Peyer's patch (tissue), 4 donors: Measurements from ENCODE around the gene PLOD2. TPM values are rescaled to one million over a fixed set of nuclear protein-coding genes. Genes with fewer than 3 reads are reported as not detected.

Experiments
- DNase-seq, 3 donors: peaks; one replicate each; pipeline ENCODE4 v3.0.0-alpha.2; 2017 to 2019
- H3K27ac ChIP-seq, 4 donors: fragments of 200-600 bp; sonication (generic); one replicate each; pipeline ENCODE4 v1.5.1; 2016 to 2019
- H3K27me3 ChIP-seq, 2 donors: fragments of 200-600 bp; sonication (generic); one replicate each; pipeline ENCODE4 v1.5.1; 2019
- H3K36me3 ChIP-seq, 3 donors: fragments of 200-600 bp; sonication (generic); one replicate each; pipeline ENCODE4 v1.5.1; 2016 to 2019
- H3K4me1 ChIP-seq, 4 donors: fragments of 200-600 bp; sonication (generic); one replicate each; pipeline ENCODE4 v1.5.1; 2016 to 2019
- H3K4me3 ChIP-seq, 4 donors: fragments of 200-600 bp; sonication (generic); 1 replicate in 3 of 4; 2 replicates in 1 of 4; pipeline ENCODE4 v1.5.1; 2016 to 2019; ENCODE audit warnings: mild to moderate bottlenecking in 1 of 4
- H3K9me3 ChIP-seq, 4 donors: fragments of 200-600 bp; sonication (generic); one replicate each; pipeline ENCODE4 v1.5.1; 2016 to 2019; ENCODE audit warnings: mild to moderate bottlenecking in 1 of 4
- POLR2A ChIP-seq, 2 donors: fragments of 450-650 bp; IDR thresholded peaks; one replicate each; pipeline ENCODE4 v1.5.1; 2017; ENCODE audit warnings: antibody characterized with exemption in 2 of 2, mild to moderate bottlenecking in 2 of 2, moderate library complexity in 2 of 2
- total RNA-seq, 4 donors: library from RNA; depleted of rRNA; stranded (reverse); fragments of >200 nt; gene quantifications; one replicate each; pipeline ENCODE4 v1.1.0, GENCODE V29; 2016
- TF ChIP-seq, protein P1 (sequence below), 6 experiments: fragments of 450-650 bp in 4 of 6; fragments of 200-600 bp in 2 of 6; sonication (generic) in 1 of 6; IDR thresholded peaks; one replicate each; pipeline ENCODE4 v1.5.1; 2017 to 2019; ENCODE audit warnings: antibody characterized with exemption in 6 of 6, mild to moderate bottlenecking in 3 of 6, moderate library complexity in 1 of 6

Gene PLOD2
- total RNA-seq, 4 donors from 2014 or later: 9.9 to 78.8 (median 56.0) TPM

DNA sequence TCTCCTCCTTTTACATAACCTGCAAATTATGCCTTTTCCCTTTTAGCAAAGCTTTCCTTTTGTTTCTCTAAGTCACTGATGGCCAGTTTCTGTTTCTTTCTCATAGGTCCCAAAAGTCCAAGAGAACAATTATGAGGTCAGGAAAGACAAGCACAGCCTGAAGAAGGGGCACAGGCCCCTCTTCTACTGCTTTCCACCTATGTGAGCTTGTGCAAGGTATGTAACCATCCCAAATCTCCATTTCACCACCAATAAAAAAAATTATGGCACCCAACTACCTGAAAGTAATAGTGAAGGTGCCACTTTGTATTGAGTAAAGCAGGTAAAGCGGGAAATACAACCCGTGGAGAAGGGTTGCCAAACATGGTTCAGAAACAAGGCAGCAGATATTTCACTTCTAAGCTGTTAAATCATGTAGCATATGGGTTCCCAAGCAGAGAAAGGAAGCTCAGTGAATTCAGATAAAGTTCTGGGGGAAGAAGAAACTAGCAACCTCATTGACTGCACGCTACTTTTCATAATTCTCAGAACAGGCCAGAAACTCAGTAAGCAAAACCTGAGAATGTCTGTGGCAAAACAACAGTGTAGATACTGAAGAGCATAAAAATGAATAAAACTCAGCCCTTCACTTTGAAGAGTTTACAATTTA lies 4.2 kb downstream of the PLOD2 start:
- peak overlapping the region in 3 of 4 donors; percentile 49 to 71 (median 69) for H3K27ac ChIP-seq
- DNase-seq: no peak
- no peaks in the 10 kb centered on the region for H3K9me3 ChIP-seq
- H3K4me1 ChIP-seq: peaks cover 0 to 25% (median 3%) of the 10 kb centered on the region in 4 donors
- no peaks in the 10 kb centered on the region for H3K36me3 ChIP-seq
- H3K4me3 ChIP-seq: peak overlapping the region in 2 of 4 donors; percentile 28 to 44
- H3K27me3 ChIP-seq: no peaks in the 10 kb centered on the region
- TF ChIP-seq, protein P1, sequence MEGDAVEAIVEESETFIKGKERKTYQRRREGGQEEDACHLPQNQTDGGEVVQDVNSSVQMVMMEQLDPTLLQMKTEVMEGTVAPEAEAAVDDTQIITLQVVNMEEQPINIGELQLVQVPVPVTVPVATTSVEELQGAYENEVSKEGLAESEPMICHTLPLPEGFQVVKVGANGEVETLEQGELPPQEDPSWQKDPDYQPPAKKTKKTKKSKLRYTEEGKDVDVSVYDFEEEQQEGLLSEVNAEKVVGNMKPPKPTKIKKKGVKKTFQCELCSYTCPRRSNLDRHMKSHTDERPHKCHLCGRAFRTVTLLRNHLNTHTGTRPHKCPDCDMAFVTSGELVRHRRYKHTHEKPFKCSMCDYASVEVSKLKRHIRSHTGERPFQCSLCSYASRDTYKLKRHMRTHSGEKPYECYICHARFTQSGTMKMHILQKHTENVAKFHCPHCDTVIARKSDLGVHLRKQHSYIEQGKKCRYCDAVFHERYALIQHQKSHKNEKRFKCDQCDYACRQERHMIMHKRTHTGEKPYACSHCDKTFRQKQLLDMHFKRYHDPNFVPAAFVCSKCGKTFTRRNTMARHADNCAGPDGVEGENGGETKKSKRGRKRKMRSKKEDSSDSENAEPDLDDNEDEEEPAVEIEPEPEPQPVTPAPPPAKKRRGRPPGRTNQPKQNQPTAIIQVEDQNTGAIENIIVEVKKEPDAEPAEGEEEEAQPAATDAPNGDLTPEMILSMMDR (IDR thresholded peaks at IDR 0.05): no peak
- no peak for TF ChIP-seq POLR2A (IDR thresholded peaks at IDR 0.05)

GRCh38 chr3:146156095-146156494 lies 4.9 kb downstream of the PLOD2 start:
- peak overlapping the region; percentile 3 to 71 (median 59) for H3K27ac ChIP-seq
- DNase-seq: no peak
- TF ChIP-seq, protein P1 (IDR thresholded peaks at IDR 0.05): no peak
- no peak for TF ChIP-seq POLR2A (IDR thresholded peaks at IDR 0.05)
- no peaks in the 10 kb centered on the region for H3K36me3 ChIP-seq
- no peaks in the 10 kb centered on the region for H3K27me3 ChIP-seq
- H3K9me3 ChIP-seq: no peaks in the 10 kb centered on the region
- H3K4me3 ChIP-seq: peak overlapping the region in 3 of 4 donors; percentile 1 to 44 (median 28)
- peaks cover 0 to 25% (median 2%) of the 10 kb centered on the region in 4 donors for H3K4me1 ChIP-seq

DNA sequence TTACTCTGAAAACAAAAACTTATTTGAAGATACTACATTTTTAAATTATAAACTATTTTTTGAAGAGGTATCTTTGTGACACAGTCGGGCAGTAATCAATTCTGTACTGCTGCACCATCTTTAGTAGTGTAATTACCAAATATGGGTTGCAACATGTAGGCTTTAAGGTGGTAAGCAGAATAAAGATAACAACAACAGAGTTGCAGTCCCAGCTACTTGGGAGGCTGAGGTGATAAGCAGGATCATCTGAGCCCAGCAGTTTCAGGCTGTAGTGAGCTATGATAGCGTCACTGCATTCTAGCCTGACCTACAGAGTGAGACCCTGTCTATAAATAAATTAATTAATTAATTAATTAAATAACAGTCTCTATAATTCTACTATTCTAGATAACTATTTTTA lies 6.0 kb downstream of the PLOD2 start:
- Histone ChIP-seq H3K36me3 (no peaks in the 10 kb centered on the region), H3K4me3 (peak overlapping the region in 2 of 4 donors; percentile 0 to 25), H3K27me3 (no peaks in the 10 kb centered on the region), H3K27ac (peak overlapping the region in 2 of 4 donors; percentile 29 to 44), H3K9me3 (no peaks in the 10 kb centered on the region), H3K4me1 (peaks cover 0 to 25% (median 0%) of the 10 kb centered on the region in 4 donors)
- DNase-seq: no peak
- TF ChIP-seq, protein P1 (IDR thresholded peaks at IDR 0.05): no peak
- no peak for TF ChIP-seq POLR2A (IDR thresholded peaks at IDR 0.05)

DNA sequence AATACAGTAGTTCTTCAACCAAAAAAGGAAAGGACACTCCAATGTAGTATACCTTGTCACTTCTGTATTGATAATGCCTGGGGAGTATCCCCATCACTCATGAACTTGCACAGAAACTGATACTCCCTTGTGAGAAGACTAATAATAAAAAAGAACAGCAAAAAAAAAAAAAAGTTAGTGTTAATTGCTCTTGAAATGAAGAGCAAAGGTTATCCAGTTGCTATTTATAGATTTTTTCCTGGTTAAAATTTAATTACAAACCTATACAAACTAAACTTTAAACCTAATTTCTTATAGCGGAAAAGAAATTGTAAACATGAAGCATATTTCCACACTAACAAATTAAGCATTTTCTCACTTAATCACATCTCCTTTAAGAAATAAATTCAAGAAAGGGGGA lies 6.7 kb downstream of the PLOD2 start:
- Histone ChIP-seq H3K9me3 (no peaks in the 10 kb centered on the region), H3K36me3 (no peaks in the 10 kb centered on the region), H3K4me3 (peak overlapping the region in 2 of 4 donors; percentile 0 to 25), H3K27me3 (no peaks in the 10 kb centered on the region), H3K27ac (peak overlapping the region in 1 of 4 donors; percentile 13), H3K4me1 (peaks cover 0 to 25% (median 0%) of the 10 kb centered on the region in 4 donors)
- TF ChIP-seq, protein P1 (IDR thresholded peaks at IDR 0.05): no peak
- TF ChIP-seq POLR2A (IDR thresholded peaks at IDR 0.05): no peak
- no peak for DNase-seq

GRCh38 chr3:146153429-146153828 lies 7.6 kb downstream of the PLOD2 start:
- Histone ChIP-seq H3K36me3 (no peaks in the 10 kb centered on the region), H3K27me3 (no peaks in the 10 kb centered on the region), H3K4me3 (no peak overlapping the region), H3K9me3 (no peaks in the 10 kb centered on the region), H3K27ac (peak overlapping the region in 1 of 4 donors; percentile 13), H3K4me1 (peaks cover 0 to 22% (median 0%) of the 10 kb centered on the region in 4 donors)
- DNase-seq: no peak
- TF ChIP-seq, protein P1 (IDR thresholded peaks at IDR 0.05): no peak
- TF ChIP-seq POLR2A (IDR thresholded peaks at IDR 0.05): no peak
